ENCODE measurements around the gene HNRNPH2. TPM values are rescaled to one million over a fixed set of nuclear protein-coding genes. Genes with fewer than 3 reads are reported as not detected.

HNRNPH2 gene
- total and polyA plus RNA-seq, 9 of the 15 experiments (the other 6 are each of a cell fraction or from before 2014, with no cell fraction given): 40.0 to 130 (median 60.3) TPM

- TF ChIP-seq CUX1 (CRISPR knock-in tag; IDR thresholded peaks at IDR 0.05): no peak
Observed at GRCh38 chrX:101407167-101407747, 765 bp upstream of the HNRNPH2 start (continued).

GRCh38 chrX:101408532-101408841 is 465 bp downstream of the HNRNPH2 start:
- intact Hi-C loops (cut with micrococcal nuclease) (loop anchor here (2.0 to 5.0 kb wide), 3 partner anchors 18 to 148 kb away; partner anchors contain the start of genes RPL36A and TIMM8A), in situ Hi-C loops (cut with MboI) (no loop called here)
- FAIRE-seq: no peak
- Histone ChIP-seq H3K4me2 (ENCODE audit: insufficient read depth, low read length) (peak overlapping the region; percentile 85; the same call in 1 of the 2 replicates), H3K27ac (ENCODE audit: extremely low read depth, low read depth, low read length) (peak overlapping the region; percentile 97), H2AFZ (ENCODE audit: low read depth, low read length) (peak overlapping the region; percentile 90), H3K4me3 (peak overlapping the region; percentile 71), H3K36me3 (ENCODE audit: control insufficient read depth, insufficient read depth, low read length) (peaks cover 28% of the 10 kb centered on the region; the same call in 2 of the 3 replicates), H3K9ac (ENCODE audit: insufficient read depth in 1 of 2, low read depth in 2 of 2, low read length in 2 of 2) (peak overlapping the region; percentile 92 to 98), H3K27me3 (ENCODE audit: control insufficient read depth in 2 of 2, insufficient read depth in 2 of 2, low read length in 2 of 2) (no peaks in the 10 kb centered on the region), H3K4me1 (replicated peaks in 1 of 2; ENCODE audit: control insufficient read depth in 2 of 2, insufficient read depth in 2 of 2, low read length in 2 of 2) (no peaks in the 10 kb centered on the region; a peak in 1 of 5 replicates), H3K9me1 (ENCODE audit: control insufficient read depth, insufficient read depth, low read length) (no peaks in the 10 kb centered on the region), H3K9me3 (replicated peaks; ENCODE audit: control insufficient read depth, insufficient read depth, low read depth, low read length) (no peaks in the 10 kb centered on the region), H4K20me1 (replicated peaks; ENCODE audit: control insufficient read depth, insufficient read depth, low read length) (no peaks in the 10 kb centered on the region), H3K79me2 (ENCODE audit: control insufficient read depth, insufficient read depth, low read length) (peaks cover 72% of the 10 kb centered on the region)
- 0% methylated on average over 8 of the region's 8 CpGs for WGBS (ENCODE audit: insufficient coverage, low coverage, missing lambda C conversion rate)
- peak in 1 of 4 experiments; percentile 18 for DNase-seq (ENCODE audit: extremely low read depth in 1 of 4, low spot score in 3 of 4)
- ChIA-PET CTCF (ENCODE audit: low intra/inter-chr PET ratio) (no interaction called here), POLR2A (interaction anchor here (1.0 kb wide), 1 partner anchor 10 kb away, joined by 6 read pairs; no protein-coding TSS in a partner anchor)
- BruUV-seq (replicated peaks): TSS peak; percentile 61
- peak; percentile 65 for ATAC-seq
- 0 out of 2 replicates have a peak, but pooled peaks have one; percentile 0 for TF ChIP-seq EP400 (IDR thresholded peaks at IDR 0.05)
- no peak for TF ChIP-seq ZNF644 (tag; IDR thresholded peaks at IDR 0.05; ENCODE audit: low read depth)
- no peak for TF ChIP-seq SMC3 (conservative IDR thresholded peaks at IDR 0.05; ENCODE audit: insufficient read depth, low read depth, low read length)
- TF ChIP-seq CXXC5 (CRISPR knock-in tag; IDR thresholded peaks at IDR 0.05): no peak
- no peak for TF ChIP-seq ZNF316 (IDR thresholded peaks at IDR 0.05)
- no peak for TF ChIP-seq BRF1 (IDR thresholded peaks at IDR 0.05; ENCODE audit: borderline replicate concordance, extremely low read depth, insufficient read length)
- no peak for TF ChIP-seq MBD2 (IDR thresholded peaks at IDR 0.05; ENCODE audit: borderline replicate concordance, low read depth)
- peak; percentile 12; the same call in 1 of the 2 replicates for TF ChIP-seq PHF8 (IDR thresholded peaks at IDR 0.05; ENCODE audit: borderline replicate concordance, low read length)
- TF ChIP-seq PTTG1 (tag; IDR thresholded peaks at IDR 0.05; ENCODE audit: low read depth): no peak
- no peak for TF ChIP-seq HLTF (IDR thresholded peaks at IDR 0.05)
- TF ChIP-seq POLR2A (conservative IDR thresholded peaks at IDR 0.05): peak; percentile 63
- 0 out of 4 replicates have a peak, but pooled peaks of 1 of the 2 experiments have one; percentile 6 for TF ChIP-seq MLLT1 (IDR thresholded peaks at IDR 0.05)
- 0 out of 2 replicates have a peak, but pooled peaks have one; percentile 10 for TF ChIP-seq CBX1 (IDR thresholded peaks at IDR 0.05; ENCODE audit: low read depth)
- no peak for TF ChIP-seq CBX3 (IDR thresholded peaks at IDR 0.05; ENCODE audit: borderline replicate concordance in 1 of 2, low read length in 2 of 2)
- peak; percentile 19; the same call in 1 of the 2 replicates for TF ChIP-seq SUPT5H (IDR thresholded peaks at IDR 0.05)

All from K562 (cell line).